ENCODE results near the gene SEMA5A.

SEMA5A gene

DNA sequence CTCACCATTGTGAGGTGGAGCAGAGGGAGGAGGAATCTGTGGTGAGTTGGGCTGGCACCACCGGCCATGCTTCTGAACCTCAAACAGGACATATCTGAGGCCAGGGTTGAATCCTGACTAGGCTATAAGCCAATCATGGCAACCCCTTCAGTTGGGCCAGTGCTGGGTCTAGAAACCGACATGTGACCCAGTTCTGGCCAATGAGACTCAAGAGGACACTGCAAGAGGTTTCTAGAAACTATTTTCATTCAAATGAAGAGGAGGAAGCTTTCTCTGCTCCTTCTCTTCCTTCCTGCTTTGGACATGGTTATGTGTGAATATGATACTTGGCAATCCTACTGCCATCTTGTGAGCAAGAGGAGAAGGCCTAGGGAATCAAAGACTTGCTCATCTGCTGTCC, 417.7 kb downstream of the SEMA5A start:
- H3K9me3 ChIP-seq (ENCODE audit: control insufficient read depth, insufficient read depth, low read length) = no peaks in the 10 kb centered on the region
- no peaks in the 10 kb centered on the region for H3K27me3 ChIP-seq (ENCODE audit: control insufficient read depth, insufficient read depth, low read length)
- WGBS (ENCODE audit: insufficient coverage, insufficient read length) = no CpG with 5 or more reads among the region's 2 CpGs
- H3K4me3 ChIP-seq (ENCODE audit: low read length) = no peak overlapping the region
- H3K36me3 ChIP-seq (ENCODE audit: control insufficient read depth, insufficient read depth, low read length) = no peaks in the 10 kb centered on the region
- no peaks in the 10 kb centered on the region for H3K4me1 ChIP-seq (ENCODE audit: control insufficient read depth, insufficient read depth, low read length)
- H3K27ac ChIP-seq (ENCODE audit: low read length) = no peak overlapping the region
- no peak for DNase-seq (ENCODE audit: low read depth, low spot score)

DNA sequence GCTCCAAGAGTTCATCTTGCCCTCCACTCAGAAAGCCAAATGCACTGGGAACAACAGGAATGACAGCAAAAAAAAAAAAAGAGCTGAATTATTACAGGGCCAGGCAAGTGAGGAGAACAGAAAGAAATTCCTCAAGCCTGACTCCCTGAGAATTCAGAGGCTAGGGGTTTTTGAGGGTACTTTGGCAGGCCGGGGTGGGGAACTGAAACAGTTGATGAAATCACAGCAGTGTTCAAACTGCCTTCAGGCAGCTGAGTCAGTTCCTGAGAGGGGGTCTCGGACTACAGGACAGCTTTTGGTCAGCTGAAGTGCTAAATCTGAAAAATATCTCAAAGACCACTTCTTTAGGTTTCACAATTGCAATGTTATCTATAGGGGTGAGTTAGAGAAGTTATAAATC, 419.4 kb downstream of the SEMA5A start:
- DNase-seq (ENCODE audit: low read depth, low spot score) = no peak
- no peak overlapping the region for H3K4me3 ChIP-seq (ENCODE audit: low read length)
- H3K36me3 ChIP-seq (ENCODE audit: control insufficient read depth, insufficient read depth, low read length) = no peaks in the 10 kb centered on the region
- WGBS (ENCODE audit: insufficient coverage, insufficient read length) = no CpG with 5 or more reads among the region's 2 CpGs
- H3K27me3 ChIP-seq (ENCODE audit: control insufficient read depth, insufficient read depth, low read length) = no peaks in the 10 kb centered on the region
- H3K27ac ChIP-seq (ENCODE audit: low read length) = no peak overlapping the region
- H3K9me3 ChIP-seq (ENCODE audit: control insufficient read depth, insufficient read depth, low read length) = no peaks in the 10 kb centered on the region
- H3K4me1 ChIP-seq (ENCODE audit: control insufficient read depth, insufficient read depth, low read length) = no peaks in the 10 kb centered on the region

GRCh38 chr5:9125852-9126251, 420.0 kb downstream of the SEMA5A start:
- Histone ChIP-seq H3K4me3 (ENCODE audit: low read length) (no peak overlapping the region), H3K36me3 (ENCODE audit: control insufficient read depth, insufficient read depth, low read length) (no peaks in the 10 kb centered on the region), H3K27me3 (ENCODE audit: control insufficient read depth, insufficient read depth, low read length) (no peaks in the 10 kb centered on the region), H3K9me3 (ENCODE audit: control insufficient read depth, insufficient read depth, low read length) (no peaks in the 10 kb centered on the region), H3K4me1 (ENCODE audit: control insufficient read depth, insufficient read depth, low read length) (no peaks in the 10 kb centered on the region), H3K27ac (ENCODE audit: low read length) (no peak overlapping the region)
- DNase-seq (ENCODE audit: low read depth, low spot score) = no peak
- WGBS (ENCODE audit: insufficient coverage, insufficient read length) = no CpG with 5 or more reads among the region's 3 CpGs

- no CpG with 5 or more reads among the region's 6 CpGs for WGBS (ENCODE audit: insufficient coverage, insufficient read length)
- Histone ChIP-seq H3K9me3 (ENCODE audit: control insufficient read depth, insufficient read depth, low read length) (no peaks in the 10 kb centered on the region), H3K4me3 (ENCODE audit: low read length) (no peak overlapping the region), H3K4me1 (ENCODE audit: control insufficient read depth, insufficient read depth, low read length) (no peaks in the 10 kb centered on the region), H3K27ac (ENCODE audit: low read length) (no peak overlapping the region), H3K36me3 (ENCODE audit: control insufficient read depth, insufficient read depth, low read length) (no peaks in the 10 kb centered on the region), H3K27me3 (ENCODE audit: control insufficient read depth, insufficient read depth, low read length) (no peaks in the 10 kb centered on the region)
- DNase-seq (ENCODE audit: low read depth, low spot score) = no peak
Observed at GRCh38 chr5:9124838-9125237, 421.0 kb downstream of the SEMA5A start.

- Histone ChIP-seq H3K27me3 (ENCODE audit: control insufficient read depth, insufficient read depth, low read length) (no peaks in the 10 kb centered on the region), H3K9me3 (ENCODE audit: control insufficient read depth, insufficient read depth, low read length) (no peaks in the 10 kb centered on the region), H3K4me1 (ENCODE audit: control insufficient read depth, insufficient read depth, low read length) (no peaks in the 10 kb centered on the region), H3K36me3 (ENCODE audit: control insufficient read depth, insufficient read depth, low read length) (no peaks in the 10 kb centered on the region), H3K4me3 (ENCODE audit: low read length) (no peak overlapping the region), H3K27ac (ENCODE audit: low read length) (no peak overlapping the region)
- DNase-seq (ENCODE audit: low read depth, low spot score) = no peak
- no CpG with 5 or more reads among the region's 3 CpGs for WGBS (ENCODE audit: insufficient coverage, insufficient read length)
Observed at GRCh38 chr5:9124071-9124470, 421.8 kb downstream of the SEMA5A start.

DNA sequence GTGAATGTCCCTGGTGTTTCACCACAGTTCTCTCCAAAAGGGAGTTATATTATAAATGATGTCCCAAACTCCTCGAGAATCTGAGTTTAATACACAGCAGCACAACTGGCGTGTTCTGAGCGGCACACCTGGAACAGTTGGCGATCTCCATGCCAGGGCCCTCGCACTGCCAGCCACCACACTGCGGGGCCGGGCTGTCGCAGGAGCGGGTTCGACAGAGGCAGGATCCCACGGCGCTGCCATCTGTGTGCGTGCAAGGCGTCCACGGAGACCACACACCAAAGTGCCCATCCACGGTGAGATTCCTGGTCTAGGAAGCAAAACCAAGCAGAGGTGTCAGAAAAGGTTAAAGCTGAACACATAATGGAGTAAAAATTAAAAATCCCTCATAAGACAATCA, 423.3 kb downstream of the SEMA5A start:
- H3K4me3 ChIP-seq (ENCODE audit: low read length) = no peak overlapping the region
- no peak overlapping the region for H3K27ac ChIP-seq (ENCODE audit: low read length)
- H3K36me3 ChIP-seq (ENCODE audit: control insufficient read depth, insufficient read depth, low read length) = no peaks in the 10 kb centered on the region
- no peaks in the 10 kb centered on the region for H3K4me1 ChIP-seq (ENCODE audit: control insufficient read depth, insufficient read depth, low read length)
- no peaks in the 10 kb centered on the region for H3K27me3 ChIP-seq (ENCODE audit: control insufficient read depth, insufficient read depth, low read length)
- no peaks in the 10 kb centered on the region for H3K9me3 ChIP-seq (ENCODE audit: control insufficient read depth, insufficient read depth, low read length)
- DNase-seq (ENCODE audit: low read depth, low spot score) = no peak
- WGBS (ENCODE audit: insufficient coverage, insufficient read length) = no CpG with 5 or more reads among the region's 16 CpGs

DNA sequence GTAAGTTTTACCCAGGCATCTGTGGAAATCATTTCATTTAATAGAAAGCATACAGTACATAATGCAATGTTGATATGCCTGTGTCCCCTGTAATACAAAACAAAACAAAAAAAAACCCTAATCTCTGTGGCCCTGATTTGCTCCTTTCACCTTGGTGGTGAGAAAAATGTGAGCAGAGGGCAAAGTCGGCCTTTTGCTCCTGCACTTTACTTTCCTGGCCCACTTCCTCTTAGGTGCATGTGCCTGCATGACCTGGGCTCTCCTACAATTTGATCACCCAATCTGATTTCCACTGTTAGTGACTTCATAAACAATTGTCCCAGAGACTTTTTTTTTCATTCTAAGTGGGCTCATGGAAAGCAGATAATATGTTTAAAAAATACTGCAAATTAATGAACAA, 424.3 kb downstream of the SEMA5A start:
- Histone ChIP-seq H3K27me3 (ENCODE audit: control insufficient read depth, insufficient read depth, low read length) (no peaks in the 10 kb centered on the region), H3K27ac (ENCODE audit: low read length) (no peak overlapping the region), H3K4me1 (ENCODE audit: control insufficient read depth, insufficient read depth, low read length) (no peaks in the 10 kb centered on the region), H3K4me3 (ENCODE audit: low read length) (no peak overlapping the region), H3K36me3 (ENCODE audit: control insufficient read depth, insufficient read depth, low read length) (no peaks in the 10 kb centered on the region), H3K9me3 (ENCODE audit: control insufficient read depth, insufficient read depth, low read length) (no peaks in the 10 kb centered on the region)
- no CpG with 5 or more reads among the region's 1 CpG for WGBS (ENCODE audit: insufficient coverage, insufficient read length)
- no peak for DNase-seq (ENCODE audit: low read depth, low spot score)

GRCh38 chr5:9118852-9119251, 427.0 kb downstream of the SEMA5A start:
- no peaks in the 10 kb centered on the region for H3K4me1 ChIP-seq (ENCODE audit: control insufficient read depth, insufficient read depth, low read length)
- H3K4me3 ChIP-seq (ENCODE audit: low read length) = no peak overlapping the region
- no peaks in the 10 kb centered on the region for H3K27me3 ChIP-seq (ENCODE audit: control insufficient read depth, insufficient read depth, low read length)
- no peak for DNase-seq (ENCODE audit: low read depth, low spot score)
- WGBS (ENCODE audit: insufficient coverage, insufficient read length) = no CpG with 5 or more reads among the region's 22 CpGs
- no peaks in the 10 kb centered on the region for H3K9me3 ChIP-seq (ENCODE audit: control insufficient read depth, insufficient read depth, low read length)
- no peaks in the 10 kb centered on the region for H3K36me3 ChIP-seq (ENCODE audit: control insufficient read depth, insufficient read depth, low read length)
- H3K27ac ChIP-seq (ENCODE audit: low read length) = no peak overlapping the region

GRCh38 chr5:9115093-9115492, 430.8 kb downstream of the SEMA5A start:
- Histone ChIP-seq H3K27me3 (ENCODE audit: control insufficient read depth, insufficient read depth, low read length) (no peaks in the 10 kb centered on the region), H3K27ac (ENCODE audit: low read length) (no peak overlapping the region), H3K9me3 (ENCODE audit: control insufficient read depth, insufficient read depth, low read length) (no peaks in the 10 kb centered on the region), H3K4me1 (ENCODE audit: control insufficient read depth, insufficient read depth, low read length) (no peaks in the 10 kb centered on the region), H3K36me3 (ENCODE audit: control insufficient read depth, insufficient read depth, low read length) (no peaks in the 10 kb centered on the region), H3K4me3 (ENCODE audit: low read length) (no peak overlapping the region)
- WGBS (ENCODE audit: insufficient coverage, insufficient read length) = no CpG with 5 or more reads among the region's 1 CpG
- no peak for DNase-seq (ENCODE audit: low read depth, low spot score)

- H3K36me3 ChIP-seq (ENCODE audit: control insufficient read depth, insufficient read depth, low read length) = no peaks in the 10 kb centered on the region
- no peak for DNase-seq (ENCODE audit: low read depth, low spot score)
- no peaks in the 10 kb centered on the region for H3K9me3 ChIP-seq (ENCODE audit: control insufficient read depth, insufficient read depth, low read length)
- H3K4me3 ChIP-seq (ENCODE audit: low read length) = no peak overlapping the region
- no peak overlapping the region for H3K27ac ChIP-seq (ENCODE audit: low read length)
- H3K4me1 ChIP-seq (ENCODE audit: control insufficient read depth, insufficient read depth, low read length) = no peaks in the 10 kb centered on the region
- no peaks in the 10 kb centered on the region for H3K27me3 ChIP-seq (ENCODE audit: control insufficient read depth, insufficient read depth, low read length)
- WGBS (ENCODE audit: insufficient coverage, insufficient read length) = no CpG with 5 or more reads among the region's 4 CpGs
Observed at GRCh38 chr5:9112520-9113291, 433.2 kb downstream of the SEMA5A start.

DNA sequence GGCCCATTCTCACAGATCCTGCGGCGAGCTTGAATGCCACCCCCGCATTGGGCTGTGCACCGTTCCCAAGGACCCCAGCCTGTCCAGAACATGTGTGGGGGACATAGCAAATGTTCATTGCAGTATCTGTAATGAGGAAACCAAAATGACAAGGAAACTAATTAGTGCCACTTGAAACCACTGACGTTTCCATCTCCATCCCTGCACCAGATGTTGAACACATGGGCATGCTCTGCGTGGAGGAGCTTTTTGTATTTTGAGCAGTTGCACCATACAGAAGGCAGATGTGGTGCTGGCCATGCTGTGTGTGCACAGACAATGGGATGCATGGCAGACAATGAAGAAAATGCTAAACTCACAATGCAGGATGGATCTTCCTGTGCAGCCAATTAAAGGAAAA, 437.7 kb downstream of the SEMA5A start:
- Histone ChIP-seq H3K27me3 (ENCODE audit: control insufficient read depth, insufficient read depth, low read length) (no peaks in the 10 kb centered on the region), H3K27ac (ENCODE audit: low read length) (no peak overlapping the region), H3K4me3 (ENCODE audit: low read length) (no peak overlapping the region), H3K36me3 (ENCODE audit: control insufficient read depth, insufficient read depth, low read length) (no peaks in the 10 kb centered on the region), H3K4me1 (ENCODE audit: control insufficient read depth, insufficient read depth, low read length) (no peaks in the 10 kb centered on the region), H3K9me3 (ENCODE audit: control insufficient read depth, insufficient read depth, low read length) (no peaks in the 10 kb centered on the region)
- WGBS (ENCODE audit: insufficient coverage, insufficient read length) = no CpG with 5 or more reads among the region's 6 CpGs
- no peak for DNase-seq (ENCODE audit: low read depth, low spot score)
